Measurements from ENCODE around the gene PDLIM5. TPM values are rescaled to one million over a fixed set of nuclear protein-coding genes. Genes with fewer than 3 reads are reported as not detected.

Gene PDLIM5
- polyA plus RNA-seq, 1 donor (not counting 4 experiments of a cell fraction or from before 2014, with no cell fraction given) = 112 TPM

GRCh38 chr4:94457692-94458106 is 6.0 kb downstream of the PDLIM5 start:
- H3K27ac ChIP-seq (ENCODE audit: control insufficient read depth, insufficient read depth, low read length) = no peak overlapping the region
- H3K4me2 ChIP-seq (ENCODE audit: control insufficient read depth, extremely low read depth, insufficient read depth, low read depth, low read length) = peak overlapping the region; percentile 57
- no peak overlapping the region for H2AFZ ChIP-seq (ENCODE audit: control insufficient read depth, low read length)
- FAIRE-seq = peak; percentile 63
- peak overlapping the region in 1 of 3 experiments; percentile 23 for H3K4me3 ChIP-seq (ENCODE audit: control insufficient read depth in 2 of 3, extremely low read depth in 1 of 3, insufficient read depth in 2 of 3, low read depth in 1 of 3, low read length in 3 of 3)
- H4K20me1 ChIP-seq (ENCODE audit: control insufficient read depth, extremely low read depth, insufficient read depth, low read length) = no peaks in the 10 kb centered on the region
- H3K9ac ChIP-seq (ENCODE audit: control insufficient read depth, extremely low read depth, insufficient read depth, low read length) = no peak overlapping the region
- no peaks in the 10 kb centered on the region for H3K9me3 ChIP-seq (ENCODE audit: control insufficient read depth, low read depth, low read length)
- H3K9me1 ChIP-seq (ENCODE audit: control insufficient read depth, extremely low read depth, insufficient read depth, low read length) = peaks cover 2% of the 10 kb centered on the region
- H3K79me2 ChIP-seq (ENCODE audit: control insufficient read depth, insufficient read depth, low read length) = peaks cover 95% of the 10 kb centered on the region
- DNase-seq (ENCODE audit: low read depth, low spot score) = no peak
- dilution Hi-C loops (cut with MboI; ENCODE audit: extremely low pct_ligation_motif_present, low sequenced_read_pairs) = no loop called here
- H3K36me3 ChIP-seq (ENCODE audit: control insufficient read depth in 2 of 2, extremely low read depth in 1 of 2, insufficient read depth in 2 of 2, low read length in 2 of 2) = peaks cover 4 to 12% of the 10 kb centered on the region in 2 experiments
- TF ChIP-seq CTCF (optimal IDR thresholded peaks at IDR 0.05 in 1 of 3, IDR thresholded peaks at IDR 0.05 in 1 of 3, conservative IDR thresholded peaks at IDR 0.05 in 1 of 3; ENCODE audit: extremely low read depth in 1 of 3, insufficient read depth in 2 of 3, low read length in 3 of 3) (no peak), EZH2 (IDR thresholded peaks at IDR 0.05; ENCODE audit: low read length) (no peak)
- no peaks in the 10 kb centered on the region for H3K27me3 ChIP-seq (ENCODE audit: control insufficient read depth, extremely low read depth, insufficient read depth, low read length)
- H3K4me1 ChIP-seq (ENCODE audit: control insufficient read depth, extremely low read depth, insufficient read depth, low read length) = peaks cover 26% of the 10 kb centered on the region

- H3K9me3 ChIP-seq (ENCODE audit: control insufficient read depth, low read depth, low read length) = no peaks in the 10 kb centered on the region
- H3K36me3 ChIP-seq (ENCODE audit: control insufficient read depth in 2 of 2, extremely low read depth in 1 of 2, insufficient read depth in 2 of 2, low read length in 2 of 2) = peaks cover 4 to 12% of the 10 kb centered on the region in 2 experiments
- no peak overlapping the region for H3K9ac ChIP-seq (ENCODE audit: control insufficient read depth, extremely low read depth, insufficient read depth, low read length)
- no peak overlapping the region for H2AFZ ChIP-seq (ENCODE audit: control insufficient read depth, low read length)
- peaks cover 36% of the 10 kb centered on the region for H3K4me1 ChIP-seq (ENCODE audit: control insufficient read depth, extremely low read depth, insufficient read depth, low read length)
- no peak overlapping the region for H3K27ac ChIP-seq (ENCODE audit: control insufficient read depth, insufficient read depth, low read length)
- dilution Hi-C loops (cut with MboI; ENCODE audit: extremely low pct_ligation_motif_present, low sequenced_read_pairs) = no loop called here
- TF ChIP-seq EZH2 (IDR thresholded peaks at IDR 0.05; ENCODE audit: low read length) = no peak
- no peak for DNase-seq (ENCODE audit: low read depth, low spot score)
- no peak overlapping the region for H3K4me3 ChIP-seq (ENCODE audit: control insufficient read depth in 2 of 3, extremely low read depth in 1 of 3, insufficient read depth in 2 of 3, low read depth in 1 of 3, low read length in 3 of 3)
- peaks cover 95% of the 10 kb centered on the region for H3K79me2 ChIP-seq (ENCODE audit: control insufficient read depth, insufficient read depth, low read length)
- H3K9me1 ChIP-seq (ENCODE audit: control insufficient read depth, extremely low read depth, insufficient read depth, low read length) = peaks cover 2% of the 10 kb centered on the region
- H4K20me1 ChIP-seq (ENCODE audit: control insufficient read depth, extremely low read depth, insufficient read depth, low read length) = no peaks in the 10 kb centered on the region
- no peaks in the 10 kb centered on the region for H3K27me3 ChIP-seq (ENCODE audit: control insufficient read depth, extremely low read depth, insufficient read depth, low read length)
- peak; percentile 57 for FAIRE-seq
- peak overlapping the region; percentile 11 for H3K4me2 ChIP-seq (ENCODE audit: control insufficient read depth, extremely low read depth, insufficient read depth, low read depth, low read length)
These were observed 6.9 kb downstream of the PDLIM5 start for GRCh38 chr4:94458682-94459081.
